Stimulated activated naive B cell treated with anti-CD40 and anti-IgM and Interleukin-4, amounts not matched to agents 10 μg/mL and 1 μg/mL and 100 μg/mL, for 72 hours (primary cell): ENCODE measurements around the gene SUCLG1.

Experiments
- ATAC-seq, 2 donors: fragments of 150-1000 bp; cut with Tn5 transposase; replicated peaks; 2 replicates each; pipeline ENCODE4 v1.10.0; 2021; ENCODE audit warnings: moderate library complexity in 1 of 2
- DNase-seq: peaks from one replicate; pipeline ENCODE4 v3.0.0; 2021
- H3K27ac Mint-ChIP-seq: one replicate; pipeline ENCODE4 v1.8.0; 2022; ENCODE audit warnings: mild to moderate bottlenecking, mixed read lengths
- H3K27me3 Mint-ChIP-seq, 2 donors: one replicate each; pipeline ENCODE4 v1.8.0; 2022; ENCODE audit warnings: mixed read lengths in 2 of 2
- H3K36me3 Mint-ChIP-seq, 2 donors: one replicate each; pipeline ENCODE4 v1.8.0; 2022; ENCODE audit warnings: mixed read lengths in 2 of 2, mild to moderate bottlenecking in 1 of 2
- H3K4me1 Mint-ChIP-seq, 2 donors: one replicate each; pipeline ENCODE4 v1.8.0; 2022; ENCODE audit warnings: mixed read lengths in 2 of 2, mild to moderate bottlenecking in 1 of 2
- H3K4me3 Mint-ChIP-seq, 2 donors: one replicate each; pipeline ENCODE4 v1.8.0; 2022; ENCODE audit warnings: mild to moderate bottlenecking in 2 of 2, mixed read lengths in 2 of 2, moderate library complexity in 1 of 2
- H3K9me3 Mint-ChIP-seq, 2 donors: one replicate each; pipeline ENCODE4 v1.8.0; 2022; ENCODE audit warnings: mixed read lengths in 2 of 2, mild to moderate bottlenecking in 1 of 2

Gene SUCLG1

DNA sequence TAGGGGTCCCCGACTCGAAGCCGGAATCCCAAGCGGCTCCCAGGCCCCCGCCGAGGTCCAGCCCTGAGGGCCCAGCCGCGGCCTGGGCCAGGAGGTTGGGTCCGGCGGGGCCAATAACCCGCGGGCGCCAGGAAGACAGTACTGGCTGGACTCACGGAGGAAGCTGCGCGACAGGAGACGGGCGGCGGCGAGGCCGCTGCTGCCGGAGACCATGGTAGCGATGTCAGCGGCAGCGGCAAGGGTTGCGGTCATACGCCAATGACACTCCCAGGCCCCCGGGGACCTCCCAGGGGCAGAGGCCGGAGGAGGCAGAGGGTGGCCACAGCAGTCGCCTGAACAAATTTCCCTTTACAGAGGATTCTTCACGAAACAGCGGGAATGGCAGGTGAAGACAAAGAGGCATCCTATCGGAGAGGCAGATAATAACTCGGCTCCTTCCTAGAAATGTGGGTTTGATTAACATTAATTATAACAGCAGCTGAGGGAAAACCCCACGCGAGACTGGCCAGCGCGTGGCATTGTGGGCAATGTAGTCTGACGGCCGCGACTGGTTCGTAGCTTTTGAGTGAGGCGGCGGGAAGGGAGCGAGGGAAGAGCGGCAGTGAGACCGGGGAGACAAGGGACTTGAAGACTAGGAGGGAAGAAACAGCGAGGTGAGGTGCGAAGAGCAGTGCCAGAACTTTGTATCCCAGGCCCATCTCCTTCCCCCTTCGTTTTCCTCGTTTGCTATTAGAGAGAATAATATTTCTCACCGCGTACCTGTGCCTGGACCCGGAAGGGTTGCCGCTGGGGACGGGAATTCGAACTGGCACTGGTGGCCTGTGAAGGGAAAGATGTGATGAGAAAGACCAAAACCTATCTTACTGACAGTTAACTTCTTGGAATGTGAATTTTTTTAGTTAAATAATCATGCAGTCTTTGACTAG, at the start of gene SUCLG1:
Gene SUCLG1 (minus strand): TSS at position 263 of the 926 bp plus-strand sequence. CDS start 11 bp downstream, at position 252.
- H3K4me3 Mint-ChIP-seq: peak within 1 kb of the TSS; percentile 90 to 94
- no peaks in the 10 kb centered on the region for H3K9me3 Mint-ChIP-seq
- peak within 1 kb of the TSS; percentile 99 for H3K27ac Mint-ChIP-seq
- ATAC-seq (peak; percentile 97), DNase-seq (peak; percentile 85)
- peaks cover 26 to 41% of the 10 kb centered on the region in 2 donors for H3K4me1 Mint-ChIP-seq
- no peaks in the 10 kb centered on the region for H3K27me3 Mint-ChIP-seq
- H3K36me3 Mint-ChIP-seq: peaks cover 0 to 7% of the 10 kb centered on the region in 2 donors

DNA sequence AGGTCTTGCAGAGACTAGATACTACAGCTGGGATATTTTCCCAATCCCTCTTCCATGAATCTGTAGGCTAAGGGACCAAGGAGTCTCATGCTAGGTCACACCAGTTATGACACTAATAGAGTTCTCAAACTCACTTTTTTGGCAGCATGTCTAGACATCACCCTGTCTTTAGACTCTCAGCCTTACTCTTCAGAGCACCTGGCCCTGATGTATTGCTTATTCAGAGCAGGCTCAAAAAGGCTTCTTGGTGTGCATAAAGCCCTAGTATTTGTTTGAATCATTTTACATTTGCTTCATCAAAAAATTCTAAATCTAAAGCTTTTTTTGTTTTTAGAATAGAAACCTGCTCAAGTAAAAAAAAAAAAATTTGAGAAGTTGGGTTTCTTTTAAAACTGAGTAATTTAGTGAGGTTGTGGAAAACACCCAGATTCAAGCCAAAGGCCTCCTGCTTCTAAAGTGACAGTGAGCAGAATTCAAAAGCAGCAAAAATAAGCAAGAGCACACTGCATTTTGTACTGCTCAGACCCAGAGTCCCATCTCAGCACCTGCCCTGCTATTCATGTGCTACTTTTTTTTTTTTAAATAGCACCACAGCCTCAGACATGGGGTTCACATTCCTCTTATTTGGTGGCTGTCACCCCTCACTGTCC, 39.2 kb upstream of the SUCLG1 start:
- H3K27ac Mint-ChIP-seq: no peak overlapping the region
- no peak for ATAC-seq

GRCh38 chr2:84497285-84497684, 38.2 kb upstream of the SUCLG1 start:
- Mint-ChIP-seq H3K27me3 (peaks cover 0 to 11% of the 10 kb centered on the region in 2 donors), H3K36me3 (no peaks in the 10 kb centered on the region), H3K27ac (no peak overlapping the region)

More for the DNA sequence above, 39.2 kb upstream of the SUCLG1 start:
- H3K36me3 Mint-ChIP-seq: no peaks in the 10 kb centered on the region
- H3K4me3 Mint-ChIP-seq: no peak overlapping the region
- no peak for DNase-seq
- peaks cover 0 to 2% of the 10 kb centered on the region in 2 donors for H3K4me1 Mint-ChIP-seq
- no peaks in the 10 kb centered on the region for H3K9me3 Mint-ChIP-seq
- peaks cover 0 to 11% of the 10 kb centered on the region in 2 donors for H3K27me3 Mint-ChIP-seq

GRCh38 chr2:84496386-84496785, 37.3 kb upstream of the SUCLG1 start:
- DNase-seq (no peak), ATAC-seq (no peak)
- no peaks in the 10 kb centered on the region for H3K36me3 Mint-ChIP-seq
- no peak overlapping the region for H3K4me3 Mint-ChIP-seq
- H3K4me1 Mint-ChIP-seq: peaks cover 0 to 2% of the 10 kb centered on the region in 2 donors
- H3K27me3 Mint-ChIP-seq: peaks cover 0 to 8% of the 10 kb centered on the region in 2 donors
- H3K27ac Mint-ChIP-seq: no peak overlapping the region
- no peaks in the 10 kb centered on the region for H3K9me3 Mint-ChIP-seq

More at GRCh38 chr2:84497285-84497684, 38.2 kb upstream of the SUCLG1 start:
- DNase-seq (no peak), ATAC-seq (no peak)
- H3K4me1 Mint-ChIP-seq: peaks cover 0 to 2% of the 10 kb centered on the region in 2 donors
- H3K9me3 Mint-ChIP-seq: no peaks in the 10 kb centered on the region
- H3K4me3 Mint-ChIP-seq: no peak overlapping the region

DNA sequence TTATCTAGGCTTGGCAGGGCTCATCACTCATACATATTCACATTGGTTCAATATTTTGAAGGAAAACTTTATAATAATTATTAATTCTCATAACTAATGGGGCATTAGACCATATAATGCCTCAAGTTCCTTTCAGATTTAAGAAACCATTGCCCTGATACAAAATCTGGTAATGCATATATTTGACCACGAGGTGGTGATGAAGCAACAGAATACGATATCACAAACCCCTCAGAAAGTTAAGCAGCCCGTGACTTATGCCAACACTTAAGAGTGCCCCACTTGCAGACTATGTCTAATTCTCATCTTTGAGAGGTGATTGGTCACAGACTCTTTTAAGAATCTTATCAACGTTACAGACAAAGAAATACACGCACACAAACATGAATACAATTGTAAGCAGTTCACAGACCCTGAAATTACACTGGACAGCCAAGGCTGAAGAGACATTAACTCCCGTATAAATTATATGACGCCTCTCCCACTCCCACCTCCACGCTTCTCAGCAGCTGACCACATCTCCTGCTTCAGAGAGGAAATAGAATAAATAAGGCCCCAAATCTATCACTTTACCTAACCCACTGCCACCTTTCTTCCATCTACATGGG, 36.6 kb upstream of the SUCLG1 start:
- Mint-ChIP-seq H3K36me3 (no peaks in the 10 kb centered on the region), H3K27ac (no peak overlapping the region), H3K4me3 (no peak overlapping the region), H3K27me3 (peaks cover 0 to 8% of the 10 kb centered on the region in 2 donors), H3K4me1 (peaks cover 0 to 2% of the 10 kb centered on the region in 2 donors), H3K9me3 (no peaks in the 10 kb centered on the region)
- ATAC-seq: peak; percentile 81 to 82
- DNase-seq: peak; percentile 24

DNA sequence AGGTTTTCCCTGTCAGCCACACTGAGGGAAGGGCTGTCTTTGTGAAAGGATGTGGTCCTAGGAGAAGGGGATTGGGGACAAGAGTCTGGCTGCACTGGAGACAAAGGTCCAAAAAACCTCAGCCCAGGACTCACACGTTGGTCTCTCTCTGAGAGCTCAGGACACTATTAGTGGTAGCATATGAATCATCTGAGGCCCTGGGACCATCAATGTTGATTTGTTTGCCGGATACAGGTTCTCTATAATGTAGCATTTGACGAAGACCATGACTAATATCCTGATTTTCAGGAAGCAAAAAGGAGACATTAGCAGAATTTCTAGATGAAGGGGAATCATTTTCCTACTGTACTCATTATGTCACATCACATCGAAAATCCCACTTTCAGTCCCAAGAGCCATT, 35.0 kb upstream of the SUCLG1 start:
- no peak overlapping the region for H3K27ac Mint-ChIP-seq
- H3K36me3 Mint-ChIP-seq: no peaks in the 10 kb centered on the region
- H3K27me3 Mint-ChIP-seq: peaks cover 0 to 8% of the 10 kb centered on the region in 2 donors
- no peak overlapping the region for H3K4me3 Mint-ChIP-seq
- H3K4me1 Mint-ChIP-seq: peaks cover 0 to 2% of the 10 kb centered on the region in 2 donors
- no peaks in the 10 kb centered on the region for H3K9me3 Mint-ChIP-seq
- ATAC-seq (no peak), DNase-seq (no peak)

DNA sequence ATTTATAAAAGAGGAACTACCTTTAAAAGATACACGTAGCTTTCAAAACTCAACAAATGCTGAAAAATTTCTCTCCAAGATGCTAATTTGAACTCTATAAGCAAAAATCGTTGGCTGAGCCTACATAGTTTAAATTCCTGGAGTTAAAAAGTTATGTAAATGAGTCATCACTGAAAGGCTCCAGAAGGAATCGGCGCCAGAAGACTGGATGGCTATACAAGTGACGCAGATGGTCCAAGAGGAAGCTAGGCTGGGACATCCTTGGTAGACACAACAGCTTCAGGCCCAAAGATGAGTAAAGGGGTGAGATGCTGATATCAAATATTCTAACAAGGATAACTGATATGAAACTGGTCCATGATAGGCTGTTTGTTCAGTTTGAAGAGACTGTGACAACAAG, 34.4 kb upstream of the SUCLG1 start:
- DNase-seq (no peak), ATAC-seq (no peak)
- Mint-ChIP-seq H3K4me3 (no peak overlapping the region), H3K27me3 (peaks cover 0 to 8% of the 10 kb centered on the region in 2 donors), H3K9me3 (no peaks in the 10 kb centered on the region), H3K36me3 (no peaks in the 10 kb centered on the region), H3K4me1 (peaks cover 0 to 2% of the 10 kb centered on the region in 2 donors), H3K27ac (no peak overlapping the region)

- ATAC-seq: no peak
- H3K27ac Mint-ChIP-seq: no peak overlapping the region
- H3K36me3 Mint-ChIP-seq: no peaks in the 10 kb centered on the region
- no peak overlapping the region for H3K4me3 Mint-ChIP-seq
- no peaks in the 10 kb centered on the region for H3K9me3 Mint-ChIP-seq
- no peak for DNase-seq
- H3K4me1 Mint-ChIP-seq: peaks cover 0 to 2% of the 10 kb centered on the region in 2 donors
- peaks cover 0 to 8% of the 10 kb centered on the region in 2 donors for H3K27me3 Mint-ChIP-seq
These were observed 33.5 kb upstream of the SUCLG1 start for GRCh38 chr2:84492571-84492970.

GRCh38 chr2:84491741-84492140, 32.7 kb upstream of the SUCLG1 start:
- DNase-seq: no peak
- Mint-ChIP-seq H3K27me3 (peaks cover 0 to 8% of the 10 kb centered on the region in 2 donors), H3K4me1 (peaks cover 0 to 2% of the 10 kb centered on the region in 2 donors), H3K36me3 (no peaks in the 10 kb centered on the region), H3K4me3 (no peak overlapping the region), H3K27ac (no peak overlapping the region), H3K9me3 (no peaks in the 10 kb centered on the region)
- ATAC-seq: no peak

GRCh38 chr2:84491256-84491655, 32.2 kb upstream of the SUCLG1 start:
- H3K27ac Mint-ChIP-seq: no peak overlapping the region
- DNase-seq (no peak), ATAC-seq (no peak)
- H3K36me3 Mint-ChIP-seq: no peaks in the 10 kb centered on the region
- no peak overlapping the region for H3K4me3 Mint-ChIP-seq
- peaks cover 0 to 8% of the 10 kb centered on the region in 2 donors for H3K27me3 Mint-ChIP-seq
- H3K4me1 Mint-ChIP-seq: peaks cover 0 to 2% of the 10 kb centered on the region in 2 donors
- H3K9me3 Mint-ChIP-seq: no peaks in the 10 kb centered on the region

DNA sequence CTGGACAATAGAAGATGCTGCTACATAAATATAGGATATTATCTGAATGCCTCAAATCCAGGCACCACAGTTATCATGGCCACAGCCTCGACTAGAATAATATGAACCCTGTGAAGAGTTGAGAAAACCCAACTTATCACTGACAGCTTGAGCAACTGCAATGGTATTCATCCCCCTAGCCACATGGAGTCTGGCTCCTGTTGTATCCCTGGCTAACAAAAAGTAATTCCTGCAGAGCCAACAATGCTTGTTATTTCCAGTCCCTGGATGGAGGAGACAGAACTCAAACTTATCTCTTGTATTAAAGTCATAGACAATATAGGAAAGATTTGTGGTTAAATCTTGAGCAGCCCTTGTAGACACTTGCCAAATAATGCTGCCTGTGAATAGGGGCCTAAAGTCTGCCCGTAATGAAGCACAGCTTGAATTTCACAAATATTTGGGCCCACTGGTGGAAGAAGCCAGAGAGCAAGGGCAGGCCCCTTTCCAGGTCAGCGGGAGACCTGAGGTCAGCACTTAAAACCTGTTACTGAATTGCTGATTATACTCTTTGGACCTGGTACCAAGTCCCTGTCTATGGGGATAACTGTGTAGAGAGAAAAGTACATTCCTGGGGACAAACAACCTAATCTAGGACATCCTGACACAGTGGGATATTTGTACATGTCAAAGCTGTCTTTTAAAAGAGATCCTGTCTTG, 28.4 kb upstream of the SUCLG1 start:
- H3K9me3 Mint-ChIP-seq: no peaks in the 10 kb centered on the region
- no peaks in the 10 kb centered on the region for H3K4me1 Mint-ChIP-seq
- DNase-seq (no peak), ATAC-seq (no peak)
- no peaks in the 10 kb centered on the region for H3K36me3 Mint-ChIP-seq
- peaks cover 0 to 4% of the 10 kb centered on the region in 2 donors for H3K27me3 Mint-ChIP-seq
- no peak overlapping the region for H3K4me3 Mint-ChIP-seq
- no peak overlapping the region for H3K27ac Mint-ChIP-seq

GRCh38 chr2:84486441-84487115, 27.5 kb upstream of the SUCLG1 start:
- Mint-ChIP-seq H3K27me3 (peaks cover 0 to 4% of the 10 kb centered on the region in 2 donors), H3K27ac (no peak overlapping the region), H3K36me3 (no peaks in the 10 kb centered on the region), H3K9me3 (no peaks in the 10 kb centered on the region), H3K4me3 (no peak overlapping the region), H3K4me1 (no peaks in the 10 kb centered on the region)
- ATAC-seq (no peak), DNase-seq (no peak)

DNA sequence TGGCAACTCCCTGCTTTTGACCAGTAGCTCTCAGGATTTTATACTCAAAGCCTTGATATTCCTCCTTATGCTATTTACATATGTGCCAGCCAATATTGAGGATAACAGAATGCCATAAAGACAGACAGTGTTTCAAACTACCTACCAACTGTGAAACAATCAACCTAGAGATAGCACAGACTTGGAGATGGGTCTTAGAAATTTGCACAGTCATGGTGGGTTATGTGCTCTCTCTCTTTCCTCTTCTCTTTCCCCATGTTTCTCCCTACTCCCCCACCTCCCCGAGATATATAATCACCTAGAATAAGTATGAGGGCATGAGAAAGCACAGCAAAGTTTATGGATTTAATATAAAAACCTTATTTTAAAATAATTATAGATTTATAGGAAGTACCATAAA, 24.2 kb upstream of the SUCLG1 start:
- no peaks in the 10 kb centered on the region for H3K9me3 Mint-ChIP-seq
- no peak overlapping the region for H3K27ac Mint-ChIP-seq
- H3K36me3 Mint-ChIP-seq: peaks cover 0 to 5% of the 10 kb centered on the region in 2 donors
- ATAC-seq (no peak), DNase-seq (no peak)
- peaks cover 0 to 4% of the 10 kb centered on the region in 2 donors for H3K27me3 Mint-ChIP-seq
- H3K4me1 Mint-ChIP-seq: no peaks in the 10 kb centered on the region
- no peak overlapping the region for H3K4me3 Mint-ChIP-seq
